Suprapubic skin (tissue), 3 donors: ENCODE data around the gene EFCAB6.

Source experiments
- CTCF ChIP-seq, 2 donors: fragments of 200-600 bp in 1 of 2; fragments of 450-650 bp in 1 of 2; sonication (generic) in 1 of 2; IDR thresholded peaks; one replicate each; pipeline ENCODE4 v1.5.1; 2016 to 2019; ENCODE audit warnings: antibody characterized with exemption in 2 of 2, mild to moderate bottlenecking in 1 of 2, moderate library complexity in 1 of 2
- POLR2A ChIP-seq, 2 donors: fragments of 450-650 bp; IDR thresholded peaks; one replicate each; pipeline ENCODE4 v1.6.1; 2017; ENCODE audit warnings: antibody characterized with exemption in 2 of 2, mild to moderate bottlenecking in 2 of 2, moderate library complexity in 2 of 2

DNA sequence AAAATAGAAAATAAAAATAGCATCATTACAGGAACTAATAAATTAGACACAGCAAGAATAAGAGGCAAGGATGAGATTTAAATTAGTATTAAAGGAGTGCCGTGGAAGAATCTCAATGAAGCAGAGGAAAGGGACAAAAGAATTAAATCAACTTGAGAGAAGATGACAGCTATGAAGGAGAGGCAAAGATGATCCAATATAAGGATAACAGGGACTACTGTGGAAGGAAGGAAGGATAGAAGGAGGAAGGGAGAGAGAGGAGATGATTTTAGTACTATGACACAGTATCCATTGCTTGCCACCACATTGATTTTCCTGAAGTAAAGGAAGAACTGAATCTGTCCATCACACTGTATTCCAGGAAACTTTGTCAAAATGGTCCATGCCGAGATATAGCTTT is 98.0 kb downstream of the EFCAB6 start:
- no peak for TF ChIP-seq POLR2A (IDR thresholded peaks at IDR 0.05)
- TF ChIP-seq CTCF (IDR thresholded peaks at IDR 0.05), result no peak
